Measurements from ENCODE around the gene SLC9C1.

- TF ChIP-seq EP300 (IDR thresholded peaks at IDR 0.05; ENCODE audit: borderline replicate concordance): no peak
- TF ChIP-seq RAD21 (IDR thresholded peaks at IDR 0.05; ENCODE audit: low read depth): no peak
- no peak for TF ChIP-seq TAF1 (IDR thresholded peaks at IDR 0.05; ENCODE audit: low read depth)
- no peak for TF ChIP-seq CREB1 (IDR thresholded peaks at IDR 0.05; ENCODE audit: low read depth)
- TF ChIP-seq, protein P1, sequence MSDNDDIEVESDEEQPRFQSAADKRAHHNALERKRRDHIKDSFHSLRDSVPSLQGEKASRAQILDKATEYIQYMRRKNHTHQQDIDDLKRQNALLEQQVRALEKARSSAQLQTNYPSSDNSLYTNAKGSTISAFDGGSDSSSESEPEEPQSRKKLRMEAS (IDR thresholded peaks at IDR 0.05): no peak
- TF ChIP-seq CEBPB (IDR thresholded peaks at IDR 0.05): no peak
- no peak for TF ChIP-seq REST (IDR thresholded peaks at IDR 0.05; ENCODE audit: low read depth)
- no peak for TF ChIP-seq YY1 (IDR thresholded peaks at IDR 0.05; ENCODE audit: low read depth)
- TF ChIP-seq TEAD4 (IDR thresholded peaks at IDR 0.05): no peak
- TF ChIP-seq FOXM1 (IDR thresholded peaks at IDR 0.05; ENCODE audit: borderline replicate concordance, low read depth): no peak
These were observed 163.4 kb downstream of the SLC9C1 start for GRCh38 chr3:112130638-112130993.

Data from Ishikawa (cell line).